ENCODE measurements around the gene C9orf85. TPM values are rescaled to one million over a fixed set of nuclear protein-coding genes. Genes with fewer than 3 reads are reported as not detected.
"Not testable (repeated sequence)": the region's sequence is repeated elsewhere in the genome, so short reads cannot be mapped to it uniquely, and the experiment has no call there.

The C9orf85 gene
- total and polyA plus RNA-seq, 8 donors, result 8.3 to 20.8 (median 18.2) TPM

DNA sequence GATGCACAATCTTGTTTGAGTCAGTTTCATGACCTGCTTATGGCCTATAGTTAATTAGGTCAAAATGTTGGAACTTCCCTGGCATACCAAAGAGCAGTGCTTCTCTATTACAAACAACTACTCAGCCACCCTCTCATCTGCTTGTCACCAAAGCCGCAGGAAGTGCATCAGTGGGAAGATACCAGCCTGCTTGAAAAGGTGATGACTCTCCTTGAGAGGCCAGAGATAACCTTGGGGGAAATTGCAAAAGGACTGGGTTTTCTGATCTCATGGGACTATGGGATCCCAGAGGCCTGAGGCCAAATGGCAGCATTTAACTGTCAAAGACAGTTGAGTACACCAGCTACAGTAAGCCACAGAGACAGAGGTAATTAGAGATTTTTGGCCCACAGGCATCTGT lies 79.0 kb downstream of the C9orf85 start:
- Histone ChIP-seq H3K27ac (no peak overlapping the region), H3K4me1 (no peaks in the 10 kb centered on the region), H3K9me3 (no peaks in the 10 kb centered on the region), H3K36me3 (no peaks in the 10 kb centered on the region), H3K4me3 (no peak overlapping the region), H3K27me3 (no peaks in the 10 kb centered on the region)
- DNase-seq (no peak), ATAC-seq (no peak)
- intact Hi-C loops (cut with DNase I), result no loop called here
- TF ChIP-seq, protein P1, sequence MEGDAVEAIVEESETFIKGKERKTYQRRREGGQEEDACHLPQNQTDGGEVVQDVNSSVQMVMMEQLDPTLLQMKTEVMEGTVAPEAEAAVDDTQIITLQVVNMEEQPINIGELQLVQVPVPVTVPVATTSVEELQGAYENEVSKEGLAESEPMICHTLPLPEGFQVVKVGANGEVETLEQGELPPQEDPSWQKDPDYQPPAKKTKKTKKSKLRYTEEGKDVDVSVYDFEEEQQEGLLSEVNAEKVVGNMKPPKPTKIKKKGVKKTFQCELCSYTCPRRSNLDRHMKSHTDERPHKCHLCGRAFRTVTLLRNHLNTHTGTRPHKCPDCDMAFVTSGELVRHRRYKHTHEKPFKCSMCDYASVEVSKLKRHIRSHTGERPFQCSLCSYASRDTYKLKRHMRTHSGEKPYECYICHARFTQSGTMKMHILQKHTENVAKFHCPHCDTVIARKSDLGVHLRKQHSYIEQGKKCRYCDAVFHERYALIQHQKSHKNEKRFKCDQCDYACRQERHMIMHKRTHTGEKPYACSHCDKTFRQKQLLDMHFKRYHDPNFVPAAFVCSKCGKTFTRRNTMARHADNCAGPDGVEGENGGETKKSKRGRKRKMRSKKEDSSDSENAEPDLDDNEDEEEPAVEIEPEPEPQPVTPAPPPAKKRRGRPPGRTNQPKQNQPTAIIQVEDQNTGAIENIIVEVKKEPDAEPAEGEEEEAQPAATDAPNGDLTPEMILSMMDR (IDR thresholded peaks at IDR 0.05), result no peak

DNA sequence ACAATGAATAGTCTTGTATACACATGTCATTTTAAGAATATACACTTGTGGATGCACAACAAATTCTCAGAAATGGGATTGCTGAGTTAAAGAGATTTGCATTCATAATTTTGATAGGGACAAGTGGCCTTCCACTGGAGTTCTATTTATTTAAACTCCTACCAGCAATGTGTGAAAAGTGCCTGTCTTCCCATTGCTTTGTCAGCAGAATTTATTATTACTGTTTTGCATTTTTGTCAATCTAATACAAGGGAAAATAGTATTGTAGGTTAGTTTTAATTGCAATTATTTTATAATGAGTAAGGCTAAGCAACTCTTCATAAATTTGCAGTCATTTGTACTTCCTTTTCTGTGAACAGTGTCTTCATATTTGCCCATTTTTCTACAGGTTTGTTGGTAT lies 94.0 kb downstream of the C9orf85 start:
- DNase-seq (no peak), ATAC-seq (no peak)
- Histone ChIP-seq H3K27me3 (no peaks in the 10 kb centered on the region), H3K9me3 (peaks cover 0 to 4% of the 10 kb centered on the region in 2 donors), H3K27ac (no peak overlapping the region), H3K36me3 (no peaks in the 10 kb centered on the region), H3K4me3 (no peak overlapping the region), H3K4me1 (no peaks in the 10 kb centered on the region)
- TF ChIP-seq, protein P1 (IDR thresholded peaks at IDR 0.05), result no peak
- intact Hi-C loops (cut with DNase I), result no loop called here

DNA sequence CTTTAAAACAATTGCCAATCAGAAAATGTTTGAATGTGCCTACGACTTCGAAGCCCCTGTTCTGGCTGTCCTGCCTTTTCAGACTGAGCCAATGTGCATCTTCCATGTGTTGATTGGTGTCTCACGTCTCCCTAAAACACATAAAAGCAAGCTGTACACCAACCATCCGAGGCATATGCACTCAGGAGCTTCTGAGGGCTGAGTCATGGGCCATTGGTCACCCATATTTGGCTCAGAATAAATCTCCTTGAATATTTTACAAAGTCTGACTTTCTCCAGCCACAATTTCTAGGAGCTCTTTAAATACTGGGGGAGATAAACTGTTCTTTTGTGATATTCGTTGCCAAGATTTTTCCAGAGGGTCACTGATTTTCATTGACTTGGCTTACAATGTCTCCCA lies 95.1 kb downstream of the C9orf85 start:
- H3K4me1 ChIP-seq, result no peaks in the 10 kb centered on the region
- DNase-seq (no peak), ATAC-seq (no peak)
- no peaks in the 10 kb centered on the region for H3K9me3 ChIP-seq
- no peak overlapping the region for H3K4me3 ChIP-seq
- intact Hi-C loops (cut with DNase I), result no loop called here
- TF ChIP-seq, protein P1 (IDR thresholded peaks at IDR 0.05), result no peak
- no peaks in the 10 kb centered on the region for H3K27me3 ChIP-seq
- H3K27ac ChIP-seq, result no peak overlapping the region
- H3K36me3 ChIP-seq, result no peaks in the 10 kb centered on the region

DNA sequence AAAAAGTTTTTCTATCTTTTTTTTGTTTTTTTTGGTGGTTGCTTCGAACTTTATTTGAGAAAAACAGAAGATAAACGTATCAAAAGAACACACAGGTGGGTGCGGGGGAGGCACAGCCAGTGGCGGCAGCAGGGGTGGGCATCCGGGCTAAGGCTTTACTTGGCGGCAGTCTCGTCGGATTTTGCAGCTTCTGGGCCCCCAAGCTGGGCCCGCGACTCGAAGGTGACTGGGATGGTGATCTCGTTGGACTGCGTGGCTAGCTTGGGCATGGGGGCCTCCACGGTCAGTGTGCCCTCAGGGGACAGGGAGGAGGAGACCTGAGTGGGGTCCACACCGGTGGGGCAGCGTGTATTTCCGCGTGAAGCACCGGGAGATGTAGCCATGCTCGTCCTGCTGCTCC lies 96.3 kb downstream of the C9orf85 start:
- H3K4me1 ChIP-seq; ATAC-seq; H3K4me3 ChIP-seq; H3K9me3 ChIP-seq; H3K27ac ChIP-seq; intact Hi-C loops (cut with DNase I); H3K36me3 ChIP-seq; DNase-seq; H3K27me3 ChIP-seq: not testable (repeated sequence)

DNA sequence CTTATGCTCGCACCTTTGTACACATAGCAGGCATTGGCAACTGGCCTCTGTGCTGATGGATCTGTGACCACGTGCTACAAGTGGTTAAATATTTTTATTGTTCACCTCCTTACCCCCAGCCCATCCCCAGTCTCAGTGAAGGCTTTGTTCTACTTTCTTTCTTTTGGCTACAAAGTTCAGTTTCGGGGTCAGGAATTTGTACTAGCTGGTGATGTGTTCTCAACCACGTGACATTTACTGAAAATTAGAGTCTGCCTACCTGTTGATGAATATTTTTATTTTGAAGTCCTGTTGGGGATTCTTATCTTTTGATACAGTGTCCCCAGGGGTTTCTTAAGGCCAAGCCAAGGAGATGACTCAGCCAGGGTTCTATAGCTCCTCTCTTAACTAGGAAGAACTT lies 101.2 kb downstream of the C9orf85 start:
- Histone ChIP-seq H3K9me3 (no peaks in the 10 kb centered on the region), H3K4me3 (no peak overlapping the region), H3K36me3 (no peaks in the 10 kb centered on the region), H3K4me1 (no peaks in the 10 kb centered on the region), H3K27ac (no peak overlapping the region), H3K27me3 (no peaks in the 10 kb centered on the region)
- TF ChIP-seq, protein P1 (IDR thresholded peaks at IDR 0.05), result no peak
- intact Hi-C loops (cut with DNase I), result no loop called here
- no peak for ATAC-seq
- no peak for DNase-seq

DNA sequence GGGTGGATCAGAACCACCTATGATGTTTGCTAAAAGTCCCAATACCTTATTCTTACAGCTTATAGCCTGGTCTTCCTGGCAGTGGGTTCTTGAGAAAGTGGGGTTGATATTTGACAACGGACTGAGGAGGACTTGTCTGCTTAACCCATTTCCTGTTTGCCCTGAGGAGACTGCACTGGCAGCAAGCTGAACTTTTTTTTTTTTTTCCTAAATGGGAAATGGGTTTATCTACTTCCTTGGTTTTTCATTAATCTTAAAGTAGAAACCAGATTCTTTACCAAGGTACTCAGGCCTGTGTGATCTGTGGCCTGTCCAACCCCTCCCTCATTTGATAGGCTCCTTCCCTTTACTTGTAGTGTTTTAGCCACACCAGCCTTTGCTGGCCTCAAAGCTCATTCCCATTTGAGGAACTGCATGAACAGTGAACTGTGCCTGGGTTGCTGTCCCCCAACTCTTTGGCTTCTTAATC lies 101.9 kb downstream of the C9orf85 start:
- Histone ChIP-seq H3K36me3 (no peaks in the 10 kb centered on the region), H3K27me3 (no peaks in the 10 kb centered on the region), H3K9me3 (no peaks in the 10 kb centered on the region), H3K27ac (no peak overlapping the region), H3K4me3 (no peak overlapping the region), H3K4me1 (no peaks in the 10 kb centered on the region)
- intact Hi-C loops (cut with DNase I), result no loop called here
- TF ChIP-seq, protein P1 (IDR thresholded peaks at IDR 0.05), result no peak
- DNase-seq, result peak in 1 of 4 donors; percentile 2
- ATAC-seq, result peak; percentile 27
